Mesendoderm (in vitro differentiated cells): ENCODE results near the gene HRK.
A peak's percentile ranks its signal among the peaks of the same experiment; 100 is the strongest.

Source experiments
- DNase-seq: peaks from one replicate; pipeline ENCODE4 v3.0.0; 2013
- H2AK5ac ChIP-seq: 2 replicates; pipeline ENCODE4 v1.6.1; 2013; ENCODE audit warnings: low read length, inconsistent platforms
- H2BK120ac ChIP-seq: 2 replicates; pipeline ENCODE4 v1.6.1; 2013; ENCODE audit warnings: low read depth, mild to moderate bottlenecking, low read length, moderate library complexity, mixed read lengths
- H2BK15ac ChIP-seq: replicated peaks from 2 replicates; pipeline ENCODE4 v1.6.1; 2013; ENCODE audit warnings: low read depth, mild to moderate bottlenecking, moderate library complexity
- H2BK5ac ChIP-seq: 2 replicates; pipeline ENCODE4 v1.6.1; 2013; ENCODE audit warnings: low read length, inconsistent platforms
- H3K18ac ChIP-seq: 2 replicates; pipeline ENCODE4 v1.6.1; 2013; ENCODE audit warnings: mild to moderate bottlenecking, low read length, mixed read lengths
- H3K23ac ChIP-seq: one replicate; pipeline ENCODE4 v1.6.1; 2013; ENCODE audit warnings: low read length
- H3K27ac ChIP-seq: 2 replicates; pipeline ENCODE4 v1.5.1; 2013; ENCODE audit warnings: low read depth, mild to moderate bottlenecking, inconsistent platforms, low read length, moderate library complexity
- H3K27me3 ChIP-seq: 2 replicates; pipeline ENCODE4 v1.6.1; 2013; ENCODE audit warnings: low read length, control low read depth, mild to moderate bottlenecking, inconsistent platforms; ENCODE audit not compliant: insufficient read depth, poor library complexity
- H3K36me3 ChIP-seq: 2 replicates; pipeline ENCODE4 v1.6.1; 2013; ENCODE audit warnings: low read length, inconsistent platforms; ENCODE audit not compliant: control insufficient read depth, insufficient read depth
- H3K4ac ChIP-seq: one replicate; pipeline ENCODE4 v1.6.1; 2013; ENCODE audit warnings: low read depth, mild to moderate bottlenecking, low read length, moderate library complexity
- H3K4me1 ChIP-seq: 2 replicates; pipeline ENCODE4 v1.6.1; 2013; ENCODE audit warnings: low read depth, low read length, inconsistent platforms; ENCODE audit not compliant: control insufficient read depth
- H3K4me2 ChIP-seq: 2 replicates; pipeline ENCODE4 v1.6.1; 2013; ENCODE audit warnings: low read length
- H3K4me3 ChIP-seq: 2 replicates; pipeline ENCODE4 v1.5.1; 2013; ENCODE audit warnings: mild to moderate bottlenecking, low read length
- H3K56ac ChIP-seq: one replicate; pipeline ENCODE4 v1.6.1; 2013; ENCODE audit warnings: low read length
- H3K79me1 ChIP-seq: 2 replicates; pipeline ENCODE4 v1.6.1; 2013; ENCODE audit warnings: low read length, inconsistent platforms
- H3K79me2 ChIP-seq: 2 replicates; pipeline ENCODE4 v1.6.1; 2013; ENCODE audit warnings: mild to moderate bottlenecking, low read length; ENCODE audit not compliant: control insufficient read depth, insufficient read depth
- H3K9ac ChIP-seq: 2 replicates; pipeline ENCODE4 v1.6.1; 2013; ENCODE audit warnings: low read length, inconsistent platforms
- H4K5ac ChIP-seq: one replicate; pipeline ENCODE4 v1.6.1; 2013; ENCODE audit warnings: low read length
- H4K8ac ChIP-seq: one replicate; pipeline ENCODE4 v1.6.1; 2013; ENCODE audit warnings: low read depth, mild to moderate bottlenecking, control low read depth, low read length, moderate library complexity
- WGBS: extraction: QIAGEN DNeasy Blood & Tissue Kit; methylation state at CpG from one replicate; pipeline ENCODE4 v1.1.7; 2013; ENCODE audit warnings: low lambda C conversion rate, missing lambda C conversion rate; ENCODE audit not compliant: insufficient coverage; ENCODE audit errors: extremely low coverage; 5-methylcytosine and 5-hydroxymethylcytosine counted together

Gene HRK

GRCh38 chr12:116885491-116885890 lies 4.2 kb upstream of the HRK start:
- Histone ChIP-seq H3K18ac (no peak overlapping the region), H3K79me2 (no peaks in the 10 kb centered on the region), H2BK5ac (no peak overlapping the region), H3K4me2 (no peak overlapping the region), H3K27ac (no peak overlapping the region), H2BK120ac (no peak overlapping the region), H4K5ac (no peak overlapping the region), H2BK15ac (no peak overlapping the region), H4K8ac (no peak overlapping the region), H3K23ac (no peak overlapping the region), H3K4me1 (peaks cover 3% of the 10 kb centered on the region), H3K56ac (no peak overlapping the region), H3K9ac (no peak overlapping the region), H3K4me3 (no peak overlapping the region), H3K4ac (no peak overlapping the region), H3K79me1 (no peaks in the 10 kb centered on the region), H3K36me3 (no peaks in the 10 kb centered on the region), H2AK5ac (no peak overlapping the region), H3K27me3 (peaks cover 17% of the 10 kb centered on the region)
- WGBS = no CpG with 5 or more reads among the region's 2 CpGs
- peak; percentile 39 for DNase-seq

- H4K8ac ChIP-seq = no peak overlapping the region
- no peak overlapping the region for H3K18ac ChIP-seq
- no CpG with 5 or more reads among the region's 3 CpGs for WGBS
- no peak for DNase-seq
- no peaks in the 10 kb centered on the region for H3K79me2 ChIP-seq
- no peak overlapping the region for H3K56ac ChIP-seq
- H3K23ac ChIP-seq = no peak overlapping the region
- H3K4ac ChIP-seq = no peak overlapping the region
- no peak overlapping the region for H2BK15ac ChIP-seq
- H3K4me1 ChIP-seq = peaks cover 7% of the 10 kb centered on the region
- H3K36me3 ChIP-seq = no peaks in the 10 kb centered on the region
- H3K9ac ChIP-seq = no peak overlapping the region
- no peak overlapping the region for H2BK120ac ChIP-seq
- no peak overlapping the region for H2AK5ac ChIP-seq
- H2BK5ac ChIP-seq = no peak overlapping the region
- peaks cover 22% of the 10 kb centered on the region for H3K27me3 ChIP-seq
- H4K5ac ChIP-seq = no peak overlapping the region
- no peak overlapping the region for H3K4me2 ChIP-seq
- H3K27ac ChIP-seq = no peak overlapping the region
- no peak overlapping the region for H3K4me3 ChIP-seq
- H3K79me1 ChIP-seq = no peaks in the 10 kb centered on the region
These were observed 3.6 kb upstream of the HRK start for GRCh38 chr12:116884871-116885270.

- Histone ChIP-seq H3K18ac (no peak overlapping the region), H3K27ac (no peak overlapping the region), H3K23ac (peak overlapping the region; percentile 2), H3K4ac (no peak overlapping the region), H3K36me3 (no peaks in the 10 kb centered on the region), H3K27me3 (peaks cover 30% of the 10 kb centered on the region), H3K56ac (no peak overlapping the region), H2AK5ac (no peak overlapping the region), H4K8ac (no peak overlapping the region), H3K4me2 (no peak overlapping the region), H3K4me3 (no peak overlapping the region), H3K79me2 (no peaks in the 10 kb centered on the region), H4K5ac (no peak overlapping the region), H2BK5ac (no peak overlapping the region), H3K79me1 (no peaks in the 10 kb centered on the region), H3K4me1 (peaks cover 8% of the 10 kb centered on the region), H2BK120ac (no peak overlapping the region), H2BK15ac (no peak overlapping the region), H3K9ac (no peak overlapping the region)
- WGBS = no CpG with 5 or more reads among the region's 6 CpGs
- DNase-seq = peak; percentile 69
These were observed 1.5 kb upstream of the HRK start for GRCh38 chr12:116882742-116883141.

GRCh38 chr12:116881877-116882507 lies 751 bp upstream of the HRK start:
- H3K27me3 ChIP-seq = peaks cover 30% of the 10 kb centered on the region
- no peaks in the 10 kb centered on the region for H3K36me3 ChIP-seq
- peaks cover 8% of the 10 kb centered on the region for H3K4me1 ChIP-seq
- no peaks in the 10 kb centered on the region for H3K79me1 ChIP-seq
- H2BK120ac ChIP-seq = no peak overlapping the region
- H2BK15ac ChIP-seq = no peak overlapping the region
- H3K23ac ChIP-seq = peak overlapping the region; percentile 2
- peak overlapping the region; percentile 25 for H3K4me3 ChIP-seq
- no peak overlapping the region for H3K4ac ChIP-seq
- peak overlapping the region; percentile 71 for H3K18ac ChIP-seq
- H2BK5ac ChIP-seq = no peak overlapping the region
- H3K9ac ChIP-seq = no peak overlapping the region
- peak overlapping the region; percentile 60 for H3K56ac ChIP-seq
- no CpG with 5 or more reads among the region's 29 CpGs for WGBS
- H4K8ac ChIP-seq = no peak overlapping the region
- no peak for DNase-seq
- peak overlapping the region; percentile 70 for H3K4me2 ChIP-seq
- H2AK5ac ChIP-seq = no peak overlapping the region
- no peak overlapping the region for H4K5ac ChIP-seq
- H3K27ac ChIP-seq = no peak overlapping the region
- H3K79me2 ChIP-seq = no peaks in the 10 kb centered on the region

- Histone ChIP-seq H3K79me1 (no peaks in the 10 kb centered on the region), H3K4me1 (peaks cover 11% of the 10 kb centered on the region), H3K23ac (no peak overlapping the region), H2BK15ac (no peak overlapping the region), H3K27ac (no peak overlapping the region), H2BK5ac (no peak overlapping the region), H2AK5ac (no peak overlapping the region), H4K5ac (no peak overlapping the region), H3K4ac (no peak overlapping the region), H3K18ac (no peak overlapping the region), H3K56ac (peak overlapping the region; percentile 70), H3K4me3 (peak overlapping the region; percentile 44), H3K4me2 (peak overlapping the region; percentile 79), H3K9ac (peak overlapping the region; percentile 50), H3K27me3 (peaks cover 30% of the 10 kb centered on the region), H3K36me3 (no peaks in the 10 kb centered on the region), H4K8ac (peak overlapping the region; percentile 31), H3K79me2 (no peaks in the 10 kb centered on the region), H2BK120ac (no peak overlapping the region)
- DNase-seq = peak; percentile 79
- WGBS = no CpG with 5 or more reads among the region's 65 CpGs
These were observed 370 bp downstream of the HRK start for GRCh38 chr12:116880817-116881324.
